GM21447 (cell line): Measurements from ENCODE around the gene PDE4D.

Experiments
- ATAC-seq: cut with Tn5 transposase; IDR thresholded peaks from one replicate; pipeline ENCODE4 v1.9.1; 2021; ENCODE audit not compliant: unreplicated experiment

PDE4D gene

DNA sequence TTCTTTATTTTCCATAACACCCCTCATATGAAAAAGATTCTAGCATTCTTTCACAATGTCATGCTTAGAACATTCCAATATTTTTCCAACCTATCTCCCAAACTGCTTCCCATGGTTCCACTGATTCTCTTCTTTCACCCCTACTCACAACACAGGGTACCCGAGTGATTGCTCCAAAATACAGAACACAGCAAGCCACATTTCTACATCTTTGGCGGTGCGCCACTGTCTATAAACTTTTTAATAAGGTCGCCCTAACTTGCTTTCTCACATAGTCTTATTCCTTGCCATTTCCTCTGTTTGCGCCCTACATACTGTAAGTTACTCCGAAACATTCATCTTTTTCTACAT lies 793.6 kb downstream of the PDE4D start:
- no peak for ATAC-seq

DNA sequence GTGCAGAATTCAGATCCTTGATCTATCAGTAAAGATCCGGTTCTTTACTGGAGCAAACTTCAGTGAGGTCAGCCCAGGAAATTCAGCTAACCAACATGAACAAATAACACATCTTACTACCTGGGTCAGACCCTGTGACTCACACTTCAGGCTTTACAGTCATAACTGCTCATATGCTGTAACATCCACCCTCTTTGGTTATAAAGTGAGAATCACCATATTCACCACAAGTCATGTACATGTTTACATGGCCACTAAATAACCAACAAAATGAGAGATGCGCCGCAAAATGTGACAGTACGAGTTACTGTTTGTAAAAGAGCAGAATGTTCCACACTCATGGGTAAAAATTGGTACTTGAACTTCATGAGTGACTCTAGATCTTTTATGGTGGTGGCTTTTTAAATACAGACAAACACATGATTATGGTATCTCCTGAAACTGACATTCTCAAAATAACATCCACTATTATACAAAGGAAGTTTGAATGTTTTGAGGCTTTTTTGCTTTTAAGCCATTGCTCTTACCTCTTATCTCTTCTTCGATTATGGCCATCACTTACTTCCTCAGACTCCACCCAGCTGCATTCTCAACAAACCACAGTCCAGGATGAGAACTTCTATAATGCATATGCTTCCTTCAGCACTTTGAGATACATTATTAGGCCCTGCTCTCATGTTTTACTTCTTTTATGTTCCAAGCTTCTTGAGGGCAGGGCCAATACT lies 794.1 kb downstream of the PDE4D start:
- no peak for ATAC-seq

DNA sequence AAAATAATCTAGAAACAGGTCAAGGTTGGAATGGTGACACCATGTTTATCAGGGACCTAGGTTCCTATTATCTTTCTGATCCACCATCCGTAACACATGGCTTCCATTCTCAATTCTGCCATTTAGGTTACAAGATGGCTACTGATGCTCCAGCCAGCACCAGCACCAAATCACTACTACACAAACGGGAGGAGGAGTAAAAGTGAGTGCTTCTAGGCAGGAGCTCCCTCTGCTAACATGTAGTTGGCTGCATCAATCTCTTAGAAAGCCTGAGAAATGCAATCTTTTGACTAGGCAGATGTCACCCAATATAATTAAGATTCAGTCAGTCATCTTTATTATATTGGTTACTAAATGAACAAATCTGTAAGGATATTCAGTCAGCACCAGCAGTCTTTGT lies 794.8 kb downstream of the PDE4D start:
- ATAC-seq = no peak

DNA sequence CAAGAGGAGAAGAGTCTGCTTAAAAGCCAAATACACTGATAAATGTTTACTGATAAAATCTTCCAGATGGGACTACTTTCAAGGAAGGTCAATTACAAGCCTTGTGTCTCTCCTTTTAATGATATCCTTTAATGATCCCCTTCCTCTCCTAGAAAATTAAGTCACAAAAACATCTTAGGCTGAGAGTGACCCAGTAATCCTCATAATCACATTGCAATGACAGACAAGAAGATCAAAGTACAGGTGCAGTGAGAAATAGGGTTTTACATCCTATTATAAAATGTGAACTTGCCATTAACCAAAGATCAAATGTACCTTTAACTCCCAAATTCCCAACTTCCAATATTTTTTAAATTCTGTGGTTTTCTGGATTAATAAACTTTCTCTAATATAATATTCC lies 795.8 kb downstream of the PDE4D start:
- no peak for ATAC-seq

DNA sequence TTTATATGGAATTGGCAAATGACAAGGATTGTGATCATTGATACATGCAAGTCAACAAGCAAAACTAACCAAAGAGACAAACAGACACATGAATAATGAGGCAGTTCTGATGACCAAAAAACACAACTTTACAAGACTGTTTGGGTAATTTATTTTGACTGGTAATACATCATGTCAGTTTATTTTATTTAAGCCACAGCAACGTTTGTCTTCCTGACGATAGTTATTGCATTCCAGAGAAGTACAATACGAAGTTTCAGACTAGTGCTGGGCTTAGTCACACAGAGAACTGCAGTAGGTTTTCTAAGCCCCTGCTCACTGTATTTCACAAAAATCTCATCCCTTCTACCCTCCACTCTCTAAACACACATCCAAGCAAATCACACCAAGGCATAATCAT lies 796.4 kb downstream of the PDE4D start:
- ATAC-seq = no peak

DNA sequence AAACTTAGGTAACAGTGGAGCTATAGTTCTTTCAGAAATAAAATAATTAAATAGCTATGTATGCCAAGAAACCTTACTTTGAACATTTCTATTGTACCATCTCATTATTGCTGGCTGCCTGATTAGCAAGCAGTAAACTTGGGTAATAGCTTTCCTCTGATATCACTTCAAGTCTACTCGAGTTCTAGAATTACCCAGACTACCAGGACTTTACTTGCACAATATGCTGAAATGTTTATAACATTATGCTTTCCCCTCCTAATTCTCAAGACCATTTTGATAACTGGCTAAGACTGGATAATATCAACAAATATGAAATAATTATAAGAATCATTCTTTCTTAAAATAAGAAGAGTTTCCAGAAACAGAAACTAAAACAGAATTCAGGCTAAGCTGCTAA lies 798.0 kb downstream of the PDE4D start:
- ATAC-seq = no peak

DNA sequence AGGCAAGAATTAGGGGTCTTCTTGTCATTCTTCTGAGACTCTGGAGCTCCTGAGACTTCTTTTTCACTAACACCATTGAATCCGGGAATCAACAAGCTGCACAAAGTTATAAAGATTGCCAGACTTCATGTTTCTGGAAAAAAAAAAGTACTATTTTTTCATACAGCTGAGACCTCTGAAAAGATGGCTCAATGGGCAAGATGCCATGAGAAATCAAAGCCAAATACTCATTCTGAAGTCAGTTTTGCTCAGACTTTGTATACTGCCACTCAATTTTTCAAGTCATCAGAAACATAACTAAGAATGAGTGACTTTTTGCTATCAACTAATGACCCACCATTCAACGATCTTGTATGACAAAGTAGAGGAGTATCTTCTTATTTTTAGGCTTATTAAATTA lies 798.7 kb downstream of the PDE4D start:
- no peak for ATAC-seq

DNA sequence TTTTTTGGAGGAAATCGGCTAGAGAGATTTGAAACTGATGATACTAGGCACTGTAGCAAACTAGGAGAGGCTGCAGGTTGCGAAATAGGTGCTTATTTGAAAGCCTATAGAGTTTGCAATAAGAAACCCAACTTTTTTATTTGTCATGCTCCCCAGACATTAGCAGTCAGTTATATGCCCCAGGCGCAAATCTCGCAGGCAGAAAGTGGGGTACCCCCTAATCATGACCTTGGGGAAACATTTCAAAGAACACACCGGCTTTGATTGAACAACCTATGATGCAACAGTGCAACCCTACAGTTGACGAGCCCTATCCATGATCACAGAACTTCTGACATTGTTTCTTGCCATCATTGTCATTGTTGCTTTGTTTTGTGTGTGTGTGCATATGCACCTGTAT lies 800.2 kb downstream of the PDE4D start:
- no peak for ATAC-seq

DNA sequence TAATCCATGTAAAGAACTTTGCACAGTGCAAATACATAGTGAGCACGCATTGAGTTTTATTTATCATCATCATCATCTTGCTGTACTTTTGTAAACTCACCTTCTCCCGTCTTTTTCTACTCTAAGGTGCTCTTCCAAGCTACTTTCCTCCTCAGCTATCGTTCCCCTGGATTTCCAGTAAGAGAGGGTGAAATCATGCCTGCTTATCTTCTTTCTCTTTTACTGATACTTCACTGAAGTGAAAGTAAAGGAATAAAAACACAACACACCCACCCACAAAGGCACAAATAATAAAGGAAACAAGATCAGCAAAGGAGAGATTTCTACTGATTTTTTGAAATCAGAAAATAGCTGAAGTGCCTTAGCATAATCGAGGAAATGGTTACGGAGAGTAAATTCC lies 800.8 kb downstream of the PDE4D start:
- ATAC-seq = no peak

DNA sequence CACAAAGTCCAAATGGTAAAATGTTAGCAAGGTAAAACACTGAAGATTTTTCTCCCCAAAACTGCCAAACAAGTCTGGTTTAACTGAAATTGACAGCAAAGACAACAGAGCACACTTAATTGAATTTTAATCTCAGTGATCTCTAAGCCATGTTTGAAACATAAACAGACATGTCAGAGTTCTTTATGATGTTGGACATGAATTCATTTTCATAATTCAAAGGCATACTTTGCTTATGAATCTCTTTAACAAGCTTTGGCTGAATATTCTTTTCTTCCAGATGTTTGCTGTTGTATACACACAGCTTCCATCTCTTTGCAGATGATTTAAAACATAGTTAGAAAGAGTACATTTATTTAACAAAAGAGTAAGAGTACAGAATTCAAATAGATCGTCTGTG lies 801.6 kb downstream of the PDE4D start:
- no peak for ATAC-seq

DNA sequence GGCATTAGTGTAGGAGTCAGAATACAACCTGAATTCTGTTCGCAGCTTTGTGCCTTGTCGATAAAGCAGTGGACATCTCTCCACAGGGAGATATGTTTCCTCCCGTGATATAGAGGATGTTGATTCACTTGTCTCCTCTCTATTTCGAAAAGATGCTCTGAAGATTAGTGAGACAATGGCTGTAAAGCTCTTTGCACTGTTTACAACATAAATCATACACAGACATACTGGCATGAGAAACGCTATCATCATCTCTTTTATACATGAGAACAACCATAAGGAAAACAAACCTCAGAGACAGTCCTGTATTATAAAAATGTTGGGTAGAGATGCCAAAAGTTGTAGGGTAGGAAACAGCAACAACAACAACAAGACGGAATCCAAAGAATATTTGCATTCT lies 803.2 kb downstream of the PDE4D start:
- no peak for ATAC-seq

DNA sequence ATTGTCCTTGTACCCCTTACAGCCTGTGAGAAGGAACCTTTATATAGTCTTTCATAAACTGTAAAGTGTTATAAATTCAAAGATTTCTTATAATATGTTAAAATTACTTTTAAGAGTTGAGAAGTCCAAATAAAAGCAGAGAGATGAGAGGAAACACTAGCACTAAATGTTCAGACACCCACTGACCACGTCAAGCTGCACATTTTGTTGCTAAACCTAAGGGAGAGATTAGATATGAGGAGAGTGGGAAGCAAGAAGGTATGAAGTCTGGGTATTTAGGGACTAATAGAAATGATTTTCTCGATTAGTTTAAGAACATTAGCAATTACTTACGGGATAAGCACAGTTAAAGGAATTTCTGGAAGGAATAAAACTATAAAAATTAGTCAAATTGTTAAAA lies 803.8 kb downstream of the PDE4D start:
- no peak for ATAC-seq

DNA sequence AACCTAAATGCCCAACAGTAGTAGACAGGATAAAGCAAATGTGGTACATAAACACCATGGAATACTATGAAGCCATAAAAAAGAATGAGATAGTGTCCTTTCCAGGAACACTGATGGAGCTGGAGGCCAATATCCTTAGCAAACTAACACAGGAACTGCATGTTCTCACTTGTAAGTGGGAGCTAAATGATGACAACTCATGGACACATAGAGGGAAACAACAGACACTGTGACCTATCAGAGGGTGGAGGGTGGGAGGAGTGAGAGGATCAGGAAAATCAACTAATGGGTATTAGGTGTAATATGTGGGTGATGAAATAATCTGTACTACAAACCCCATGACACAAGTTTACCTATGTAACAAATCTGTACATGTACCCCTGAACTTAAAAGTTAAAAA lies 805.0 kb downstream of the PDE4D start:
- no peak for ATAC-seq

DNA sequence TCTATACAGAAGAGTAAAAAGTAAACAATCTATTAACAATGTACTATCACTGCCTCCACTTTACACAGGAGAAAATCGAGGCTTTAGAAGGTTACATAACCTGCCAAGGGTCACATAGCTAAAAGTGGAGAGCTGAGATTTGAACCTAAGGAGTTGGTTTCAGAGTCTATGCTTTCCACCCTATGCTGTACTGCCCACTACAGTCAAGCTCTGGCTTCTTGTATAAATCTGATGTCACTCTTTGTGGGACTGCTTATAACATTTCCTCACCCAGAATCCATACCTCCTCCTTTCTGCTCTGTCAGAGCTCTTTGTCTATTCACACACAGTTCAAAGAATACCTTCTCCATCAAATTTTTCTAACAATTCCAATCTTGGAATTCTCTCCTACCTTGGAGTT lies 807.5 kb downstream of the PDE4D start:
- ATAC-seq = no peak

DNA sequence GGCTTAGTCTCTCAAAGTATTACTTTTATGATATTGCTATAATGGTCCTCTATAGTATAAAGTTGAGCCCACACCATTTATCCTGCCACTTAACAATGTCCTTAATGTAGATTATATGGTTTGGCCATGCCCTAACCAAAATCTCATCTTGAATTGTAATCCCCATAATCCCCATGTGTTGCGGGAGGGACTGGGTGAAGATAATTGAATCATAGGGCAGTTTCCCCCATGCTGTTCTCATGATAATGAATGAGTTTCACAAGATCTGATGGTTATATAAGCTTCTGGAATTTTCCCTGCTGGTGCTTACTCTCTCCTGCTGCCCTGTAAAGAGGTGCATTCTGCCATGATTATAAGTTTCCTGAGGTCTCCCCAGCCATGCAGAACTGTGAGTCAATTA lies 811.8 kb downstream of the PDE4D start:
- ATAC-seq = no peak

DNA sequence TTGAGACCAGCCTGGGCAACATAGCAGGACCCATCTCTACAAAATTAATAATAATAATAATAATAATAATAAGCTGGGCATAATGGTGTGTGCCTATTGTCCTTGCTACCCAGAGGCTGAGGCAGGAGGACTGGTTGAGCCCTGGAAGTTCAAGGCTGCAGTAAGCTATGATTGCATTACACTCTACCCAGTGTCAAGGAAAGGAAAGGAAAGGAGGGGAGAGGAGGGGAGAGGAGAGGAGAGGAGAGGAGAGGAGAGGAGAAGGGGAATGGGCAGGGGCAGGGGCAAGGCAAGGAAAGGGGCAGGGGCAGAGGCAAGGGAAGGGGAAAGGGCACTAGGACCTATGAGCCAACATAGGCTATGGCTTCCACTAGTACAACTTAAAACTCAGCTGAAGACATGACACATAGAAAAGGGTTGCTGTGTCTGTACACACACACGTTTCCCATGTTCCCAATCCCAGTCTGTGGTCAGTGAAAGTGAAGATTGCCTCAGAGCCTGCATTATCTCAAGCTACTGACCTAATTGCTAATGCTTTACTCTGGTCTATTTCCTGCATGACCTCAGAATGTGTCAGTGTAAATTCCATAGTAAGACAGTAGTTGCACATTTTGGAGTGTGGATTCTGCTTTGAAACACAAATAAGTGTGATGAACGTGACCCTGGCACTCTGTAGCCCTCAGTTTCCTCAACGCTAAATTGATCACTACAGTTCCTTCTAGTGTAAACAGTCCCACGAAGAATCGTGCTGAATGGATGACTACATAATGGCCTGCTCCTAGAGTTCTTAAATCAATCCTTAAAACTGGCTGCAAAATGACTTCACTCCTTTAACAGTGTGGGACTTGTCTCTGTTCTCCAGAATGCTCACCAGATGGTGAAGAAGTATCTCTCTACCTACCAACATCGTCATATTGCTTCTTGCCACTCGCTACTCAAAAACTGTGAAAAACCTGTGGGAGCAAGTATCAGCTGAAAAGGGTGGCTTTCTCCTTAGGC lies 813.6 kb downstream of the PDE4D start:
- no peak for ATAC-seq

DNA sequence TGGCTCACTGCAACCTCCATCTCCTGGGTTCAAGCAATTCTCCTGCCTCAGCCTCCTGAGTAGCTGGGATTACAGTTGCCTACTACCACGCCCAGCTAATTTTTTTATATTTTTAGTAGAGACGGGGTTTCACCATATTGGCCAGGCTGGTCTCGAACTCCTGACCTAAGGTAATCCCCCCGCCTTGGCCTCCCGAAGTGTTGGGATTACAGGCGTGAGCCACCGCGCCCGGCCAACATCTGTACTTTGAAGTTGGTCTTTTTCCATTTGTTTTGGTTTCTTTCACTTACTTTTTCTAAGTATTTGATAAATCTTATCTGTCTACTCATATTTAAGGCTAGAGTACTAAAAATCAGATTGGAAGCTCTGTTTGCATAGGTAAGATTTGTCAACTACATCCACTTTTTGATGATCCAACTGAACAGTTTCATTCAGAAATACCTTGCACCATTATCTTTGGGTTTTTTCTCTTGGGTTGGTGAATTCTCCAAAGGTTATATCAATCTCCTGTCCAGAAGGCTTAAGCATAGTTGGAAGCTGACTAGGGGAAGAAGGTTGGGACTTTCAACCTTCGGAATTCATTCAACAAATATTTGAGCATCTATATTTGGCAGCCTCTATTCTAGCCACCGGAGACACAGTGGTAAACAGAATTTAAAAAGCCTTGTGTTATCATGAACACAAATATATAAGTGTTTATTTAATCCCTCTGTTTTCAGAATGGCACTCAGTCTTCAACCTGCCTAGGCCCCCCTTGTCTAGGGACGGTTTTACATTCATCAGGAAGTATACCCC lies 821.6 kb downstream of the PDE4D start:
- no peak for ATAC-seq

DNA sequence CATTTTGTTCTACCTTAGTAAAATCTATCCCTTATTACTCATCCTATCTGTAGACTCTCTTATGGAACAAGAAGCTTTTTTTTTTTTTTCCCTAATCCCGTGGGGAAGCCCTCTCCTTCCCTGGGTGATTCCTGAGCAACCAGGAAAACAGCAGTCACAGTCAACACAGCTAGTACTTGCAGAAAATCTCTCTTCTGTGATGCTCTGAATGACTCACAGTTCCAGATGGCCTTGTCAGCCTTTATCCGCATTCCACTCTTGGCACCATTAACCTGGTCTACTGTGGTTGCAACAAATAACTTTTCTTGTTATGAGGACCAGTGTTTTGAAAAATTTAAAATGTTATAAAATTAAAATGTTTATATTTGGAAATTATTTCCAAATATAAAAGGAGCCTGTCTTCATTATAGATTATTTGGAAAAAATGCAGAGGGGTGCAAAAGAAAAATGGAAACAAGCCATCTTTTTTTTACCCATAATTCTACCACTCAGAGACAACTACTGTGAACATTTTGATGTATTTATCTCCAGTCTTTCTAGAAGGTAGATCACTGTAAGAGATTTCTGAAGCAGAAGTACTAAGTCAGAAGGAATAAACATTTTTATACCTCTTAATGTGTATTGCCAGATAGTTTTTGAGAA lies 824.0 kb downstream of the PDE4D start:
- ATAC-seq = no peak

DNA sequence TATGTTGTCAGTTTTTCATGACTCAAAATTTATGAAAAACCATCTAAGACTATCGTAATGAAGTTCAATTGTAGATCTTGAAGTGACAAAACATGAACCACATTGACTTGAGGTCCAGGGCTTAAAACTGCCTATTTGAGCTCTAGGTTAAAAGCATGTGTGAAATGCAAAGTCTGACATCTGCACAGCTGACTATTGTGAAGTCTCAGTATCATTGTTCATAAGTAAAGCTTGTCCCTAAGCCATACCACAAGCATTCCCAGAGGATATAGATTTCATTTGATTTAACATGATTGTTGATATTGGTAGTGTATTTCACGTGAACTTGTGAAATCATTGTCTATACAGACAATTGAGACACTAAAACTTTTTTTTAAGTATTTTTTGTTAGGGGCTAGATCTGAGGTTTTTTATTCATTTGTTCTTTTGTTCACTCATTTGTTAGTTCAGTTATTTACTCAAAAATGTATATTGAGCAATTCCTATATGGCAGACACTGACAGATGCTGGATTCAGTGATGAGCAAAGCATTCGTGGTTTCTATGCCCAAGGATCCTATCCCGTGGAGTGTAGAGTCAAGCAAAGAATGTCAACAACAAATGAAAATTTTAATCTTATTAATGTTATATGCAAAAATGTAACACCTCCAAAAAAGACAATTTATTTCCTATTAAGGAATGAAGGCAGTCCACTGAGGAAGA lies 825.4 kb downstream of the PDE4D start:
- ATAC-seq = no peak

DNA sequence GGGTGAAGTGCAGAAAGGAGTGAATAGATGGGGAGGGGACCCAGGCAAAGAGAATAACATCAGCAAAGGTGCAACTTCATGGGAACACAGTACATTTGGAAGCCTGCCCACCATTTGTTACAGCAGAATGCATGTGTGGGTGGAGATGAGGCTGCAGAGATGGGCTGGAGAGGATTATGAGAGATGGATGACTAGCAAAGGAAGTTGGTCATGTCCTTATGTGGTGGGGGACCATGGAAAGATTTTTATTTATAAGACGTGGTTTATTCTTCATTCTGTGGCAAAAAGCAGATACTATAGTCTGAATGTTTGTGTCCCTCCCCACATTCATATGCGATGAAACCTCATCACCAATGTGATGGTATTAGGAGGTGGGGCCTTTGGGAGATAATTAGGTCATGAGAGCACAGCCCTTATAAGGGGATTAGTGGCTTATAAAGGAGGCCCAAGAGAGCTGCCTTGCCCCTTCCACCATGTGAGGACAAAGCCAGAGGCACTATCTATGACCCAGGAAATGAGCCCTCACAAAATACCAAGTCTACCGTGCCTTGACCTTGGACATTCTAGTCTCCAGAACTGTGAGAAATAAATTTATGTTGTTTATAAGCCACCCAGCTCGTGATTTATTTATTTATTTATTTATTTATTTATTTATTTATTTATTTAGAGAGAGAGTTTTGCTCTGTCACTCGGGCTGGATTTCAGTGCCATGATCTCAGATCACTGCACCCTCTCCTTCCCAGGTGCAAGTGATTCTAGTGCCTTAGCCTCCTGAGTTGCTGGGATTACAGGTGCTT lies 827.0 kb downstream of the PDE4D start:
- no peak for ATAC-seq
